ENCODE results near the gene MAST2.

The MAST2 gene

GRCh38 chr1:45883658-45884057, 80.2 kb downstream of the MAST2 start:
- Histone ChIP-seq H3K36me3 (ENCODE audit: insufficient read depth, insufficient read length, low read length) (peaks cover 7% of the 10 kb centered on the region), H3K27me3 (ENCODE audit: insufficient read depth, insufficient read length) (no peaks in the 10 kb centered on the region), H3K4me3 (ENCODE audit: insufficient read length, low read depth) (no peak overlapping the region), H3K9ac (ENCODE audit: insufficient read length, low read depth) (no peak overlapping the region), H3K9me3 (ENCODE audit: insufficient read depth, low read length) (no peaks in the 10 kb centered on the region), H3K4me1 (ENCODE audit: insufficient read depth, insufficient read length) (no peaks in the 10 kb centered on the region)
- no peak for DNase-seq (ENCODE audit: low read depth, low spot score)
- TF ChIP-seq ZNF274 (IDR thresholded peaks at IDR 0.05; ENCODE audit: low read depth, low read length) (no peak), SUZ12 (IDR thresholded peaks at IDR 0.05; ENCODE audit: extremely low read depth, insufficient read depth, insufficient read length) (no peak), YY1 (IDR thresholded peaks at IDR 0.05; ENCODE audit: insufficient read depth, insufficient read length) (no peak)

GRCh38 chr1:45884700-45885099, 81.3 kb downstream of the MAST2 start:
- Histone ChIP-seq H3K4me1 (ENCODE audit: insufficient read depth, insufficient read length) (no peaks in the 10 kb centered on the region), H3K9ac (ENCODE audit: insufficient read length, low read depth) (no peak overlapping the region), H3K36me3 (ENCODE audit: insufficient read depth, insufficient read length, low read length) (peaks cover 7% of the 10 kb centered on the region), H3K4me3 (ENCODE audit: insufficient read length, low read depth) (no peak overlapping the region), H3K27me3 (ENCODE audit: insufficient read depth, insufficient read length) (no peaks in the 10 kb centered on the region), H3K9me3 (ENCODE audit: insufficient read depth, low read length) (no peaks in the 10 kb centered on the region)
- TF ChIP-seq YY1 (IDR thresholded peaks at IDR 0.05; ENCODE audit: insufficient read depth, insufficient read length) (no peak), ZNF274 (IDR thresholded peaks at IDR 0.05; ENCODE audit: low read depth, low read length) (no peak), SUZ12 (IDR thresholded peaks at IDR 0.05; ENCODE audit: extremely low read depth, insufficient read depth, insufficient read length) (no peak)
- no peak for DNase-seq (ENCODE audit: low read depth, low spot score)

GRCh38 chr1:45886229-45886628, 82.8 kb downstream of the MAST2 start:
- Histone ChIP-seq H3K36me3 (ENCODE audit: insufficient read depth, insufficient read length, low read length) (peaks cover 10% of the 10 kb centered on the region), H3K4me3 (ENCODE audit: insufficient read length, low read depth) (no peak overlapping the region), H3K27me3 (ENCODE audit: insufficient read depth, insufficient read length) (no peaks in the 10 kb centered on the region), H3K4me1 (ENCODE audit: insufficient read depth, insufficient read length) (no peaks in the 10 kb centered on the region), H3K9ac (ENCODE audit: insufficient read length, low read depth) (no peak overlapping the region), H3K9me3 (ENCODE audit: insufficient read depth, low read length) (no peaks in the 10 kb centered on the region)
- DNase-seq (ENCODE audit: low read depth, low spot score): no peak
- TF ChIP-seq ZNF274 (IDR thresholded peaks at IDR 0.05; ENCODE audit: low read depth, low read length) (no peak), SUZ12 (IDR thresholded peaks at IDR 0.05; ENCODE audit: extremely low read depth, insufficient read depth, insufficient read length) (no peak), YY1 (IDR thresholded peaks at IDR 0.05; ENCODE audit: insufficient read depth, insufficient read length) (no peak)

GRCh38 chr1:45887156-45887842, 83.9 kb downstream of the MAST2 start:
- Histone ChIP-seq H3K9me3 (ENCODE audit: insufficient read depth, low read length) (no peaks in the 10 kb centered on the region), H3K9ac (ENCODE audit: insufficient read length, low read depth) (no peak overlapping the region), H3K36me3 (ENCODE audit: insufficient read depth, insufficient read length, low read length) (peaks cover 9% of the 10 kb centered on the region), H3K27me3 (ENCODE audit: insufficient read depth, insufficient read length) (no peaks in the 10 kb centered on the region), H3K4me1 (ENCODE audit: insufficient read depth, insufficient read length) (no peaks in the 10 kb centered on the region), H3K4me3 (ENCODE audit: insufficient read length, low read depth) (no peak overlapping the region)
- TF ChIP-seq ZNF274 (IDR thresholded peaks at IDR 0.05; ENCODE audit: low read depth, low read length) (no peak), YY1 (IDR thresholded peaks at IDR 0.05; ENCODE audit: insufficient read depth, insufficient read length) (no peak), SUZ12 (IDR thresholded peaks at IDR 0.05; ENCODE audit: extremely low read depth, insufficient read depth, insufficient read length) (no peak)
- no peak for DNase-seq (ENCODE audit: low read depth, low spot score)

GRCh38 chr1:45890078-45890477, 86.7 kb downstream of the MAST2 start:
- Histone ChIP-seq H3K36me3 (ENCODE audit: insufficient read depth, insufficient read length, low read length) (peaks cover 3% of the 10 kb centered on the region), H3K9ac (ENCODE audit: insufficient read length, low read depth) (no peak overlapping the region), H3K27me3 (ENCODE audit: insufficient read depth, insufficient read length) (no peaks in the 10 kb centered on the region), H3K4me1 (ENCODE audit: insufficient read depth, insufficient read length) (no peaks in the 10 kb centered on the region), H3K4me3 (ENCODE audit: insufficient read length, low read depth) (no peak overlapping the region), H3K9me3 (ENCODE audit: insufficient read depth, low read length) (no peaks in the 10 kb centered on the region)
- TF ChIP-seq YY1 (IDR thresholded peaks at IDR 0.05; ENCODE audit: insufficient read depth, insufficient read length) (no peak), ZNF274 (IDR thresholded peaks at IDR 0.05; ENCODE audit: low read depth, low read length) (no peak), SUZ12 (IDR thresholded peaks at IDR 0.05; ENCODE audit: extremely low read depth, insufficient read depth, insufficient read length) (no peak)
- no peak for DNase-seq (ENCODE audit: low read depth, low spot score)

- TF ChIP-seq ZNF274 (IDR thresholded peaks at IDR 0.05; ENCODE audit: low read depth, low read length): no peak
- no peak for TF ChIP-seq YY1 (IDR thresholded peaks at IDR 0.05; ENCODE audit: insufficient read depth, insufficient read length)
These were observed 87.7 kb downstream of the MAST2 start for GRCh38 chr1:45891087-45891486.

GRCh38 chr1:45892068-45892785, 88.8 kb downstream of the MAST2 start:
- DNase-seq (ENCODE audit: low read depth, low spot score): no peak
- Histone ChIP-seq H3K9ac (ENCODE audit: insufficient read length, low read depth) (no peak overlapping the region), H3K4me3 (ENCODE audit: insufficient read length, low read depth) (no peak overlapping the region), H3K4me1 (ENCODE audit: insufficient read depth, insufficient read length) (no peaks in the 10 kb centered on the region), H3K27me3 (ENCODE audit: insufficient read depth, insufficient read length) (no peaks in the 10 kb centered on the region), H3K9me3 (ENCODE audit: insufficient read depth, low read length) (no peaks in the 10 kb centered on the region), H3K36me3 (ENCODE audit: insufficient read depth, insufficient read length, low read length) (peaks cover 8% of the 10 kb centered on the region)
- TF ChIP-seq YY1 (IDR thresholded peaks at IDR 0.05; ENCODE audit: insufficient read depth, insufficient read length): no peak
- no peak for TF ChIP-seq SUZ12 (IDR thresholded peaks at IDR 0.05; ENCODE audit: extremely low read depth, insufficient read depth, insufficient read length)
- no peak for TF ChIP-seq ZNF274 (IDR thresholded peaks at IDR 0.05; ENCODE audit: low read depth, low read length)

More at GRCh38 chr1:45891087-45891486, 87.7 kb downstream of the MAST2 start:
- H3K9me3 ChIP-seq (ENCODE audit: insufficient read depth, low read length): no peaks in the 10 kb centered on the region
- no peaks in the 10 kb centered on the region for H3K4me1 ChIP-seq (ENCODE audit: insufficient read depth, insufficient read length)
- no peak overlapping the region for H3K4me3 ChIP-seq (ENCODE audit: insufficient read length, low read depth)
- H3K36me3 ChIP-seq (ENCODE audit: insufficient read depth, insufficient read length, low read length): peaks cover 6% of the 10 kb centered on the region
- no peaks in the 10 kb centered on the region for H3K27me3 ChIP-seq (ENCODE audit: insufficient read depth, insufficient read length)
- no peak overlapping the region for H3K9ac ChIP-seq (ENCODE audit: insufficient read length, low read depth)
- DNase-seq (ENCODE audit: low read depth, low spot score): no peak

All from NT2/D1 (cell line).